HG02642 (cell line): ENCODE measurements around the gene HOXB3.

ENCODE experiments used
- ATAC-seq: cut with Tn5 transposase; IDR thresholded peaks from one replicate; pipeline ENCODE4 v1.9.1; 2021; ENCODE audit warnings: mild to moderate bottlenecking; ENCODE audit not compliant: unreplicated experiment, poor library complexity

HOXB3 gene

DNA sequence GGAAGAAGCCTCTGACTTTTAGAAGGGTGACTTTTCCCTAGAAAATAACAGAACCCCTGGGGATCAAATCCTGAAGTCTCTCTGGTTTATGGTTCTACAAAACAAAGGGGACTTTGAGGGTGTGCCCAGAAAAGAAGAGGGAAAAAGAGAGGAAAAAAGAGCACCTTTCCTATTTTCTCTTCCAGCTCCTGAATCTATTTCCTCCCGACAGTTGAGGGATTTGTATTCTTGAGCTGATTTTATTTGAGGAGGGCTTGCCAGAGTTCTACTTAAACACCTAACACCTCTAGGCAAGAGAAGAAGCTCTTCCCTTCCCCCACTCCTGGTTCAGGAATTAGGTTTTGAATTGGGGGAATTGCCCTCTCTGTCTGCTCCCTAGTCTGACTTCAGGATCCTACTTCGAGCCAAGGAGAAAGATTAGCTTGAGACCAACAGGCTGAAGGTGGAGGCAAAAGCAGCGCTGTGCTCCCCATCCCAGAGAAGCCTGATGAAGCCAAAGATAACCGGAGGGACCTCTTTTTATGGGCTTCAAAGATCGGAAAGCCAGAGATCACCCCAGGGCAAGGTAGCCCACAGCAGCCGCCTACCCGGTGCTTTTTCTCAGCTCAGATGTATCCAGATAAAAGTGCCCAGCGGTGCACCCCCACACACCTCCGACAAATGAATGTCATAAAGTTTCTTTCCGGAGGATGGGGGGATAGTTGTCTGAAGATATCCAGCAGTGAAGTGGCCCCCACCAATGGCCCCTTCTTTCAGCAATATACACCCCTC, 796 bp downstream of the HOXB3 start:
- ATAC-seq: no peak

DNA sequence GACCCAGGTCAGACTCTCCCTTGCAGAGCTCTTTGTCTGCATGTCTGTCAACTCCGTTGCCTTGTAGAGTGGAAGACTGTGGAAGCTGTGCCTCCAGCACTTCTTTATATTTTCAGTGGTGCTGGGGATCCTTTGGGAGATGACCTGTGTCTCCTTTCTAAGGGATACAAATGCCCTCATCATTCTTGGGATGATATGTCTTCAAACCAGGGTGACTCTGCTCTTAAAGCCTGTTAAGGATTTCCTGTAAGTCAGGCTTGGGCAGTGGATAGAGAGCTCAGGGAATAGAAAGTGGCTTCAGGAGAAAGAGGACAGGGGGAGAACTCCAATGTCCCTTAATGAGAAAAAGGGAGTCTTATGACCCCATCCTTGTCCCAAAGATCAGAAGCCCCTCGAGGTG, 1.5 kb downstream of the HOXB3 start:
- no peak for ATAC-seq

DNA sequence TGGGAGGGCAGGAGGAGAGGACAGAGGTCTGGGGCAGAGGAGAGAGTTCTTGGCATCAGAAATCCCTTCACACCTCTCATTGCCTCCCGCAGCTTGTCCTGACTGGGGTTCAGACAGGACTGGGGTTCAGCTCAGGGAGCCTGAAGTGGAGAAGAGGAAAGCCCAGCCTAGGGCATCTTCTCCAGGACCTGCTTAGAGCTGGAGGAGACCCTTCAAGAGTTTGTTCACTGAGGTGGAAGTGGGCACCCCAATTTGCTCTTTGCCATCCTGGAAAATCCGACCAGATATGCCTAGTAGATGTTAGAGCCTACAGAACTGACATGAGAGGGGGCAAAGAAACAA, 2.0 kb downstream of the HOXB3 start:
- ATAC-seq: no peak

DNA sequence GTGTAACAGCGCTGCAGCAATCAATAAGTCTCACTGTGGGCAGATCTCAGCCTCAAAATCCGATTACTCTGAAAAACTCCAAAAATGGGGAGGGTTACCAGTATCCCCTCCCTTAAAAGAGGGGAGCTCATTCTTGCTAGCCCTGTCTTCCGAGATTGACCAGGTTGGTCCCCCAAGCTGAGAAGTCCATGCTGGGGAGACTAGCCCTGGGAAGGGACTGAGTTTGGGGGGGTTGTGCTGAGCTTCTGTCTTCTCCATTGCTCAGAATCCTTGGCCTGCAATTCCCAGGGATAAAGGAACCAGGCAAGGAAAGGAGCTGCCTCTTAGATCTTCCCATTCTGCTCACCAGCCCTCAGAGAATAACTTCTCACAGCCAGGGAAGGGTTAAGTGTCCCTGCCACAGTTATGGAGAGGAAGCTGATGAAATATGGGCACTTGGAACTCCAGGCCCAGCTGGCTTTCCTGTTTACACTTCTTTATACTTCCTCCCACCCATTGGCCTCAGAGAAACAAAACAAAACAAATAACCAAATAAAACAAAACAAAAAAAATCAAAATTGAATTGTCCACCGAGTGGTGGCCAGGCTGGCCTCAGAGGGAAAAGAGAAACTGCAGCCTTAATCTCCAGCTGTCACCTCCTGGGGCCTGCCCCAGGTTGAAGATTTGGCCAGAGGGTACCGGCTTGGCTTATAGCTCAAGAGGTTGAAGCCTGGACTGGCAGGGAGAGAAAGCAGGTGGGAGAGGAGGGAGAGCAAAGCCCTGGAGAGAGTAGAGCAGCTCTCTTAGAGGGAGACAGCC, 2.6 kb downstream of the HOXB3 start:
- ATAC-seq: no peak

DNA sequence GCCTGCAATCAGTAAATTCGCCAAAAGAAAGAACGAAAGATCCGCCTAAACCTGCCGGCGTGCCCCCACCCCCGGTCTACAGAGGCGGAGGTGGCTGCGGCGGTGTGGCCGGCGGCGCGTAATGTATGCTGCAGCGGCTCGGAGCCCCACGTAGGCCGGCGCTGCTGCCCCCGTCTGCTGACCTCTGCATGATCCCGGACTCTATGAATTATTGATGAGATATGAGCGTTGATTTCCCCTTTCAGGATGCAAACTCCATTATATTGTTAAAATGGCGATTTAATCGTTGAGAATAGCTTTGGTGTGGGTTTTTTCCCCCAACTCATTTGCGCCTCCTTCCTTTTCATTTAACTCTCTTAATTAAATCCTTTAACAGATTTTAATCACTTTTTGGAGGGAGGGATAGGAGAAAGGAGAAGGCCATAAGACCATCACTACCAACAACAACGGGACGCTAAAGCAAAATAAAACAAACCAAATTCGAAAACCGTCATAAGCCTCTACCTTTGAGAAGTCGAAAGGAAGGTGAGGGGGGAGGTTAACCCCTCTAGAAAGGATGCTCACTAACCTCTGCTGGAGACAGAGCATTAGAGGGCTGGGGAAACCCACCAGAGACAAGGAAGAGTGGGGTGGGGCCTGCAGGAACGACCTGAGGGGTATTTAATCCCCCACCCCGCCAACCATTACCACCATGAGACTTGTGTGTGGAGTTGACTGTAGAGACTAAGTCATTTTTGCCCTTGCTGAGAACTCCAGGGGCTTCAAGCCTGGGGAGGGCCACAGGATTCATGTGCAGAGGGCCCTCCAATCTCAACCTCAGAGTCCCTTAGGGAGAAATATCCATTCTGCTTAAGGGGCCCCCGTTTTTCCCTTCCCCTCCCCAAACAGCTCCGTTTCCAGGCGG, 3.4 kb downstream of the HOXB3 start:
- ATAC-seq: no peak

DNA sequence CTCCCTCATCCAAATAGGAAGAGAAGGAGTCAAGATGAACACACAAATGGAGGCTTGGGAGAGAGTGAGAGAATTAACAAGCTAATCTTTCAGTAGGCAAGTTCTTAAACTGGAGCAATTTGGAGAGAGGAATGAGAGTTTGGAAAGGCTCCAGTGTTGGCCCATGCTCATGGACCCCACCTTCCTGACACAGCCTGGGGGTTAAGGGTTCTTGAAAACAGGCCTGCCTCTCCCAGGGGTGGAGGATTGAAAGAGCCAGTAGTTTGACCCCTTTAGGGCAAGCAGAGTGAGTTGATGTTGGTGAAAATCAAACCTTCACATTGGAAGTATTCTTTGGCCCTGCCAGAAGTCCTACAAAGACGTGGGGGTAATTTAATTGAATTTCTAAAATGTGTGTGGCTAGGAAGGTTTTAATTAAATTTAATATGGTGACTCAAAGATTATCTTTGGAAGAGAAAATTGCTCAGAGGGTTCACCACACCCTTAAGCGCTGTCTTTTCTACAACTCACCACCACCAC, 5.8 kb downstream of the HOXB3 start:
- no peak for ATAC-seq

DNA sequence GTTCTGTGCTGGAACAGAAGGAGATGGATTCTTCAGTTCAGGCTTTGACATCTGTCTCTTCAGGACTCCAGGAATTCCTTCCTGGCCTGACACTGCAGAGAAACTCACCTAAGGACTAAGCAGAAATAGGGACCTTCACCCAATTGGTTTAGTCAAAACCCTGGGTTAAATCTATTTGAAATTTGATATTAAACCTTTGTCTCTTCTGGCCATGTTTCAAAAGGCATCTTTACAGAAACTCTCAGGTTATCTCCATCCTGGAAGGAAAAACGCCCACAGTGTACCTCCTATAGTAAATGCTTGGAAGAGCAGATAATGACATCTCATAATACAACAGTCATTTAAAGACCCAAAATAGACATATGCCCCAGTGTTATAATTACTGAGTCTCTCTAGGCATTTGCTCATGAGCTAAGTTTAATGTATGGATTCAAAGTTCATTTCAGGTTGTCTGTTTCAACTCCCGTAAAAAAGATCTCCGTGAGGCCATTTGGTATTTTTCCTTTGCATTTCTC, 6.3 kb downstream of the HOXB3 start:
- ATAC-seq: no peak

DNA sequence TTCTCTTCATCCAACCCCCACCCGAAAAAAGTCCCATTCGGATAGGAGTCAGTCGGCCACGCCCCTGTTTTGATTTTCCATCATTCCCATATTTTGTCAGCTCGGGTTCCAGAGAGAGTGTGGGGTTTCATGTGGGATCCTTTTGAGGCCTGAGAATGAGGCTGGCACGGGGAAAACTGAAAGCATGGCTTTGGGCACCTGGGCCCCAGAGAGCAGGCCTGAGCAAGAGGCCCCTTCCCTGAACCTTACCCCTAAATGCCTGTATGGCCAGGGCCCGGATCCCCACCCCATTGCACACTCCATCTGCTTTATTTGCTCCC, 7.3 kb downstream of the HOXB3 start:
- no peak for ATAC-seq

DNA sequence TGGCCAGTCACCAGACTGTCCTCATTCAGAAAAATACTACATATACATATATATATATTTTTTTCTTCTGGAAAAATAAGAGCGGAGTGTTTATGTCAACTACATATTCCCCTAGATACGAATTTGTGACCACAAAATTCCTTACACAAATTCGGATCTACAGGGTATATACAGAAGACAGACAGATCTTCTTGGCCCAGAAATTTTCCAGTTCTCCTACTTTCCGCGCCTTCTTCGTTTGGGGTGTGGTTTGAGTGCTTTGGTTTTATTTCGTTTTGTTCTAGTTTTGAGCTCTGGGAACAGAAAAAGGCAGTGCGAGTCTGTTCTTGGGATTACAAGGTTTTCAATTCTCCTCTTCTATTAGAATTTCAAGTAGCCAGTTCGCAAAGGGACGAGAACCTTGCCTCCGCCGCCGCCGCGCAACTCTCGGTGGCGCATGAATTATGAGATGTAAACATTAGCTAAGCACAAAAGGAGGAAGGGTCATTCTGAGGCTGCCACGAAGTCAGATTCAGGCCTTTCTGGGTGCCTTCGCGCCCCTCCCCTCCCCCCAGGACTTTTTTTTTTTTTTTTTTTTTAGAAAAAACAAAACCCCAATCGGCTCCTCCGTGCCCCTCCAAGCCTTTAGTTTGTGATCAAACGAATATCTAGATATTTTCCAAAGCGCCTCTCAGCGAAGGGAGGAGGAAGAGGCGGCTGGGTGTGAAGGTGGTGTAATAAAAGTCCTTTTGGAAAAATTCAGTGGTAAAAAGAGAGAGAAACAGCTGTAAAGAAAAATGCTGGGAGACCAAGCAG, 10.1 kb downstream of the HOXB3 start:
- no peak for ATAC-seq

DNA sequence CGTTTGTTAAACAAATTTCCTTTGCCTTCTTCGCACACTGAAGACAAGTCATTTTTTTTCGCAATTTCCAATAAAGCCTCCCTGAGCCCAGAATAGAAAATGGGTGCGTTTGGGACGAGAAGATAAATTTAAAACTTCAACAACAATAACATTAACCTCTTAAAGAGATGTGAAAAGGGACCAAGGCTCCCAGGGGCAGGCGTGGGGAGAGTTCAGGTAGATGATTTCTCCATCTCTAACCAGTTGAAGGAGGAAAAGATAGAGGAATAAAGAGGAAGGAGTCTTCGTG, 10.6 kb downstream of the HOXB3 start:
- ATAC-seq: no peak

DNA sequence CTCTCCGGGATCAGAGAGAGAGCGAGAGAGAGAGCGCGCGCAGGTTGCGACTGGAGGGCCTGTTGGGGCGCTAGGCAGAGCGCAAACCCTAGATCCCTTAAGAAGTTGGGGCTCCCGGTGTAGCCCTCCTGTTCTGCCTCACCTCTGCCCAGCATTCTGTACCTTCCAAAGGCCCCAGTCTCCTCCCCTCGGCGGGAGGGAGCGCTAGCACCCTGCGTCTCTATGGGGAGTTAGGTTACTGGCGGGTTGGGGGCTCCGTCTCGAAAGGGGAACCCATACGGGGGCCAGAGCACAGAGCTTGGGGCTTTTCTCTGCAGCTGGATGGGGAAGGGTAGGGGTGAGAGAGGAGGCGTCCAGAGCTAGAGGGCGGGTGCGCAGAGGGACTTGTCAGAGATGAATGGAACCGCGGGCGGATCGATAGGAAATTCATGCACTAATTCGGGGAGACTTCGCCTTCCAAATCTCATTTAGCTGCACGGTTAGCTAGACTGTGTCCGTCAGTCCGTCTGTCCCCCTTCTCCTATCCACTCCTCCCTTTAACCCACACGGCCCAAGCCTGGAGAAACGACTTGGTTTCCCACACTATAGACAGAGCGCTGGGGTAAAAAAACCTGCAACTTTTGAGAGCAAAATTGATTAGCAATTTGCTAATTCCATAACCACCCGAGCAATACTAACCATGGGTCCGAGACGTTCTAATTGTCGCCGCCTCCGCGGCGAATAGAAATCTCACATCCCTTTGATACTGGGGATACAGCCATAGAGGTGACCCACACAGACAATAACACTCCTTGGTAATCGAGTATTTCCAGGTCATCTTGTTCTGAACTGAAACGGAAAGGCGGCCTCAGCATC, 11.2 kb downstream of the HOXB3 start:
- peak; percentile 44 for ATAC-seq

DNA sequence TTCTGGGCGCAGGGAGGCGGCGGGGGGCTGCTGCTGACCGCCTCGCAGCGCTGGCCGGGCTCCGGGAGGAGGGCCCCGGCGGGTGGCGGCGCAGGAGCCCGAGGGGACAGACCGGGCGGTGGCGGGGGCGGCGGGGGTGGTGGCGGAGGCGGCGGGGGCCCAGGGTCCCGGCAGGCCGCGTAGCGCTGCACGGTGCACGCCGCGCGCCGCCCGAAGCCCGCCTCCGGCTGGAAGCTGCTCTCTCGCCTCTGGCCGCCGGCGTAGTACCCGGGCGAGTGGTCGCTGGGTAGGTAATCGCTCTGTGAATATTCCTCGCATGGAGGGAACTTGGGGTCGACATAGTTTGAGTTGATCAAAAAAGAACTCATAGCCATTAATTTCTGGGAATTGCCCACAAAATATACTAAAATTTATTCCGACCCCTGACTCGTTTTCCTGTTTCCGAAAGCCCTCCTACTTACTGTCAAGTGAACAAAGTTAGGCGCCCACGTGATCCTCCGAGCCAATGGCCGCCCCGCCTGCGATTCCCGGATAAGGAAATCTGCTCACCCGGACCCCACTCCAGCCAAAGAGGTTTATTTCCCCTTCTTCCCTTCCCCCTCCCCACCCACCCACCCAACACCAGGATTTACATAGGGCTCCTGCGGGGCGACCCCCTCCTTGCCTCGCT, 12.0 kb downstream of the HOXB3 start, which contains the start of gene HOXB4:
Gene HOXB4 (minus strand): TSS at position 405 of the 670 bp plus-strand sequence. CDS start 31 bp downstream, at position 374.
- peak; percentile 58 for ATAC-seq

DNA sequence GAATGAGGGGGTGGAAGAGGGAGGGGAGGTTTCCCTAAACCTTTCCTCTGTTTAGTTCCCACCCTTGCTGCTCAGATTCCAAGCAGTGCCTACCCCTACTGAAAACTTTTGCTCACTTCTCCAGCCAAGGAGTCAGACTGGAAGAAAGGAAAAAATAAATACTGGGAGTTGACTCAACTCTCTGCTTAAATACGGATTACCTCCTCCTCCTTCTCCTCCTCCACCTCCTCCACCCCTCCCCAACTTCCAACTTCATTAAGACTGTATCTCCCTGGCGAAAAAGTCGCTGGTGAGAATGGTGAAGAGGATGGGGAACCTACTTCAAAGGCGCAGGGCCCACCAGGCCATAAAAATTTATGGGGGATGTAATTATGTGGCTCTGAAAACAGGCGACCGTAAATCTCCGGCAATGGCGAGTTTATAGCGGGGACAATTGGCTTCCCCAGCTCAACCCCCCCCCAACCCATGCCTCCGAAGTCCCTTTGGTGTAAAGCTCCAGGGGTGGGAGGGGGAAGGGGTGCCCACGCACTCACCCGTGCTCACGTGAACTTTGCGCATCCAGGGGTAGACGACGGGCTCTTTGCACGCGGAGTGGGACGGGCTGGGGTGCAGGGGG, 12.6 kb downstream of the HOXB3 start:
- ATAC-seq: peak; percentile 5

DNA sequence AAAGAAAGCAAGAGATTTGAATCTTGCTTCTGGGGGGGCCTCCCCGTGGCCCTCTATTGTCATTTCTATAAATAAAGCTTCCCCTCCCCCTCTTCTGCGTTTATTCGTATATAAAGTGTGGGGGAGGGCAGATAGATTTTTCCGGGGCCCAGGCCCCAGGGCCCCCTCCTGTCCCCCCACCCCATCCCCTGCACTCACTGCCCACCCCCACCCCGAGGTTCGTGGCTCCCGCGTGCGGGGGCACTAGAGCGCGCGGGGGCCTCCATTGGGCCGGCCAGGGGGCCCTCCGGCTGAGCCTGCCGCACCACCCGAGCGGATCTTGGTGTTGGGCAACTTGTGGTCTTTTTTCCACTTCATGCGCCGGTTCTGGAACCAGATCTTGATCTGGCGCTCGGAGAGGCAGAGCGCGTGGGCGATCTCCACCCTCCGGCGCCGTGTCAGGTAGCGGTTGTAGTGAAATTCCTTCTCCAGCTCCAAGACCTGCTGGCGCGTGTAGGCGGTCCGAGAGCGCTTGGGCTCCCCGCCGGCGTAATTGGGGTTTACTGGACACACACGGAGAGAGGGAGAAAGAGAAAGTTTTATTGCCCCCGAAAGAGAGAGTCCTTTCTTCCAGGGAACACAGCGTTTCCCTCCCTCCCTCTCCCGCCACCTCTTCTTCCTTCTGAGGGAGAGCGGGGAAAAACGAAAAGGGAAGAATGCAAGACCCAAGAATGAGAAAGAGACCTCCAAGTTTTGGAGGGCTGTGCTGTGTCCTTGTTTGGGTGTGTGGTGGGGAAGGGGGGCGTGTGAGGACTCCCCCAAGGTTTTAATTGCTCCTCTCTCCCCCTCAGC, 13.3 kb downstream of the HOXB3 start:
- ATAC-seq: no peak

DNA sequence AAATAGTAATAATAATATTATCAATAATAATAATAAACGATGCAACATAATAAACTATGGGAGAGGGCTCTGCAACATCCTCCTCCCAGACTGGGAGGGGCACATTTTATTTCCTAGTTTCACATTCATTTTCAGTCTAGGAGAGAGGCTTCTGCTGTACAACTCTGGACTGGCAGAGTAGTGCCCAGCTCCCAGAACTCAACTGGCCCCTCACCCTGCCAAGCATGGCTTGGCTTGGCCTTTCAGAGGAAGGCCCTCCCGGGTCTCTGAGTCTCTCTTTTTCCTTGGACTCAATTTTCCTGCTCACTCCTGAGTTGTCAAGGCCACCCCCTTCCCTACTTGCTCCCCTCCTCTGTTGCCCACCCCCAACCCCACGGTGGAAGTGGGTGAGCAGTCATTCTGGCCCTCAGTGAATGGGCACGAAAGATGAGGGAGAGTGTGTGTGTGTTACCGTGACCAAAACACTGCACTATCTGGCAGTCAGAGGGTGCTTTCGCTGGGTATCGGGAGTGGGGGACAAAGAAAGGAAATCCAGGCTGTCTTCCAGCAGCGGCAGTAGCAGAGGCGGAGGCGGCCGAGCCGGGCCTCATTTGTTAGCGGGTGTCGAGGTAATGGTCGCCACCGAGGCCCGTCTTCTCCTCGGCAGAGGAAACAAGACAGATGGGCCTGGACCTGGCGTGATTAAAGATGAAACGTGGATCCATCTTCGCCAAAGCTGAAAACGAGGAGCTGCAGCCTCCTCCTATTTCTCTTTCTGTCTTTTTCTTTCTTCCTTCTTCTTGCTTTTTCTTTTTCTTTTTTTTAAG, 14.2 kb downstream of the HOXB3 start:
- no peak for ATAC-seq

DNA sequence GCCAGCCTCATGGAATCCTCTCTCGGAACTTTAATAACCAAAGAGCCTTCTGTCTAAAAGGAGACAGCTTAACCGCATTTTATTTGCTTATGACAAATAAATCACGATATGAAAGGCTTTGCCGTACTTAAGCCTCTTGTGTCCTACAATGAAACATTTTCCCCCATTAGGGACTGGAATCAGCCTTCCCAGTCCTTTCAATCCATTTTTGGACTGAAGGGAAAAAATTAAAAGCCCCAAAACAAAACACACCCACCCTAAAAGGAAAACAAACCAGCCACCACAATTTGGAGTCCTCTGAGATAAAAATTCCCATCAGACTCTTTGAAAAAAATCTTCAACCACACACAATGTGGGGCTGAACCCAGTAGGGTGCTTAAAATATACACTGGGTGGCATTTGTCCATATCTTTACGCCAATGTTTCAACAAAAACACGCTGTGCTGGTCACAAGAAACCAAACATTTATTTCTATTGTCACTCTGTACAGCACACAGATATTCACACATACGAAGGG, 14.9 kb downstream of the HOXB3 start:
- no peak for ATAC-seq
